NCI-H1105 (cell line): ENCODE measurements around the gene CRB1.

Source experiments
- DNase-seq: peaks from one replicate; lab custom pipeline; 2025; lab: John Stamatoyannopoulos, UW

CRB1 gene

GRCh38 chr1:197343663-197344273 lies 75.7 kb downstream of the CRB1 start:
- DNase-seq: no peak

DNA sequence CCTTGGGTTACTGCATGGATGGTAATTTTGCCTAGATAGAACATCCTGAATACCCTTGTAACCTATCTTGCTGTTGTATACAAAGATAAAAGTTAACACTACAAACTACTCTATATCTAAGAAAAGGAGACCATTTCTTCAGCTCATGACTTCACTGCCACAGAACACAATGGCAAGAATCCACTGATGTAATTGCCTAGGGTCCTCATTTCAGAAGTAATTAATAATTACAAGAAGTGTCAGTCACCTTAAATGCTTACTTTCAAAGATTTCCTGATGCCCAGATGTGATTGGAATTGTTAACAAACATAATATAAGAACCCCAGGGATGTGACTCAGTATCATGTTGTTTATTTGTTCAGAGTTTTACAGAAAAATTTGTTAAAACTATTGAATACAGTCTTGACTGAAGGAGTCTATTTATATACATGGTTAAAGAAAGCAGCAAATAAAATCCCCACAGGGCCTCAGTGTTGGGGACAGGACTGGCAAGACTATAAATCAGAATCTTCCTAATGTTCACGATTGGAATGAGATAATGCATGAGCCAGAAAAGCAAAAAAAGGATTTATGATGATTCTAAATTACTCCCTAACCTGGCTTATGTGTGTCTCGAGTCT lies 83.9 kb downstream of the CRB1 start:
- DNase-seq: no peak

- no peak for DNase-seq
Observed at GRCh38 chr1:197355248-197355995, 87.4 kb downstream of the CRB1 start.

DNA sequence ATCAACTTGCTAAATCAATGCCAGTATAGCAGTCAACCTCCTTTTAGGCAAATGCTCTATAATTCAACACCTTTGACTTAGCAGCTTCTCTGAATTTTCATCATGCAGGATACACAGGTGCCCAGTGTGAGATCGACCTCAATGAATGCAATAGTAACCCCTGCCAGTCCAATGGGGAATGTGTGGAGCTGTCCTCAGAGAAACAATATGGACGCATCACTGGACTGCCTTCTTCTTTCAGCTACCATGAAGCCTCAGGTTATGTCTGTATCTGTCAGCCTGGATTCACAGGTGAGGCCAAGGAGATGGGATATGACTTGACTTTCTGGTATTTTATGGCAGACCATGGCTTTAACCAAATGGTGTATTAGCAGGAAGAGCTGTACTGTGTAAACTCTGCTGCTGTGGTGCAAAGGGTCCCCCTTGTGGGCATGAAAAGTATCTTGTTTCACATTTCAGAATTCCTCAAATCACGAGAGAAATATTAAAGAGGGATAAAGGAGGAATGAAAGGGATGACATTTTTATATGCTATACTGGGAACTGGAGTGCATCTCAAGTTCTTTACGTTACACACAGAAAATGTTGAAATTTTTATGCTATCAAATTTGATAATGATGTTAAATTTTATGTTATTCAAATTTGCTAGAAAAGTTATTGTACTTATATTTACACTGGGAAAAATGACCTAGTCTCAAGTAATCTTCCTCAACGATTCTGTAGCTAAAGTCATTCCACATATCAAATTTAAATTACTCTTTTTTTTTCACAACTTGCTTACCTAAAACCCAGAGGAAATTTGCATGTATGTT lies 88.9 kb downstream of the CRB1 start:
- peak; percentile 56 for DNase-seq

DNA sequence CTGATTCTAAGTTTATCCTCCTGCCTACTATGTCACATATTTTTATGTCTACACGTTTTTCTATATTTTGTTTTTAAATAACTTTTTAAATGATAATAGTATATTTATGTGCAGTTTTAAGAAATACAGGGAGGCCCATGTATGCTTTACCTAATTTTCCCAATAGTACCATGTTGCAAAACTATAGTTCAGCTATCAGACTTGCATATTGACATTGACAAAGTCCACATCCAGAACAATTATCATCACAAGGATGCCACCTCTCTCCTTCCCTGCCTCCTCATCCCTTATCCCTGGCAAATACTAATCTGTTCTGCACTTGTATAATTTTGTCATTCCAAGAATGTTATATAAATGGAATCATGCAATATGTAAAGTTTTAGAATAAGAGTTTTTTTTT lies 90.9 kb downstream of the CRB1 start:
- no peak for DNase-seq

DNA sequence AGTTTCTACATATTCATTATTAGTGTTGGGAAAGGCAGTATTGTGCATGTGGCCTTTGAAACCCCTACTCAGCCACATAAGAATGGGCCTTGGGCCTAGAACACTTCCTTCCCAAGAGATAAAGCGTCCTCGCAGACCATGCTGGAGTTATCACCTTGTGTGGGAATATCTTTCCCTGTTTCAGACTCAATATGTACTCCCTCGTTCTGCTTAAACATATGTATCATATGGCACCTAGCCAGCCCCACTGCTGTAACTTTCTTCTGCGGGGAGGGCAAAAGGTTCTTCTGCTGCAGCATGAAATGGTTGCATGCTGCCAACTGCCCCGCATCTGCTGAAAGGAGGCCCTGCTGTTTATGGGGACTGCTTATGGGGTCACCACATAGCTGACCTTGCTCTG lies 92.0 kb downstream of the CRB1 start:
- no peak for DNase-seq

DNA sequence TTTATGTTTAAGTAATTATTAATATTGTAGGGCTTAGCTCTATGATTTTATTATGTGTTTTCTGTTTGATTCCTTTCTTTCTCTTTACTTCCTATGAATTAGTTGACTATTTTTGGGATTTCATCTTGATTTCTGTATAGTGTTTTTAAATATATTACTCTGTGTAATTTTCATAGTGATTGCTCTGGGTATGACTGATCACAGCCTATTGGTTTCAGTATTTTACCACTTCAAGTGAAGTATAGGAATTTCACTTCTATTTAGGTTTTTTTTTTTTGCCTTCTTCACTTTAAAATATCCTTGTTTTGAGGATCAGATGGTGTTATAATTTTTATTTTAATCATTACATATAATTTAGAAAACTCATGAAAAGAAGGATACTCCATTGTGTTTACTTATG lies 94.8 kb downstream of the CRB1 start:
- no peak for DNase-seq

- DNase-seq: no peak
Observed at GRCh38 chr1:197363855-197364254, 95.8 kb downstream of the CRB1 start.

DNA sequence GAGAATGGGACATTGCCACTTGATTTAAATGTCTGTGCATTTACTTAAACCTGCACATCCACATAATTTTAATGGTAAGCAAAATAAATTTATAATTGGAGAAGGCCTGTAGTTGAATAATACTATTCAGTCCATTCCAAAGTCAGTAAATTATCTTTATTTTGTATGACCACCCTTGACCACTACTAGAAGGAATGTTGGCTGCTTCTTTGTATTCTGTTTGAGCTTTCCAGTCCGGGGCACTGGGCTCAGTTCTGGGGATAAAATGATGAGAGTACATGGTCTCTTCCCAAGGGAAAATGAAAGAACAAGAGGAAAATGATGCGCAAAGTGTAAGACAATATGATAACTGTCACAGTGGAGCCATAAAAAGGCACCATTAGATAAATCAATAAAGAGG lies 98.9 kb downstream of the CRB1 start:
- no peak for DNase-seq

GRCh38 chr1:197367627-197368026 lies 99.6 kb downstream of the CRB1 start:
- no peak for DNase-seq

DNA sequence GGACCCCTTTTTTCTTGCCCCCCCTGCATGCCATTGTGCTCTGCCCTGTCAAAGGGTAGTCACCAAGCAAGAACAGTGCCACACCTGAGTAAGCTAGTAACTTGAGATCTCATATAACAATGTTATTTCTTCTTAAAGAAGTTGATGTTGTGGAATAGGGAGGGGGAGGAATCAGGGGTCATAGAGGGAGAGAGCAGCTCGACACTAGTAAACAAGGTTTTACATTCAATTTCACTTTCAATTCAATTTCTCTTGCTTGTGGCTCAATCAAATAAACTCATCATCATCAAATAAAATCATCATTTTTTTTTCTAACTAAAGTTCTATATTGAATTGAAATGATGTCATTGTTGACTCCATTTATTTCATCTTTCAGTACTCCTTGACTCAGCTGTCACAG lies 106.4 kb downstream of the CRB1 start:
- DNase-seq: no peak

DNA sequence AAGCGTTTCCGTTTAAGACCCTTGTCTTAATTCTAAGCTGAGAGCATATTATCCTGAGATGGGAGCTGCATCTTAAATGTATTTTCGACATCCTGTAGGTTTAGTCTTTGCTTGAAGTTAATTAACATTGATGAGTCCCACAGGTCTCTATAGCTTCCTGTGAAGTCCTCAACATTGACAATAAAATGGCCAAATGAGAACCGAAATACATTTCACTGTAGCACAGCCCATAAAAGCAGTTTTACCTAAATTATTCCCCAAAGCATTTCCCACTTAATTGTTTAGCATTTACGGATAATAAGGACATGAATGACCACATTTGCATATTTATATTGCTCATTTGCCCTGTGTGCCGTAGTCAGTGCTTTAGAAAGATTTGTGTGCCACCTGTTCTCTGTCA lies 116.4 kb downstream of the CRB1 start:
- no peak for DNase-seq

- DNase-seq: no peak
Observed at GRCh38 chr1:197388801-197389200, 120.7 kb downstream of the CRB1 start.

DNA sequence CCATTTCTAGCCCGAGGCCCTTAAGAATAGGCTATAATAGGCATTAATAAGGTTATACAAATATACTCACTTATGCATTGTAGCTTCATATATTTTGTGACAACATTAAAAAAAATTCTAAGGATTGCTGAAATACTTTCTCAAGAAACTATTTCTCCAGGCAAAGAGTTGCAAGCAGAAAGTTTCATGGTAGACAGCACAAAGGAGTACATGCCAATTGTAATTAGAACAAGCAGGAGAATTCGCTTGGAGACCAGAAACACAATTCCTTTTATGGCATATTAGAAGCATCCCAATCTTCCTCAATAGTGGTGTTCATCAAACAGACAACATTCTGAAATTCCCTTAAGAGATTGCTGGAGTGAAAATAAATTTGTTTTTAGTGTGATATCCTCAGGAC lies 122.8 kb downstream of the CRB1 start:
- no peak for DNase-seq

DNA sequence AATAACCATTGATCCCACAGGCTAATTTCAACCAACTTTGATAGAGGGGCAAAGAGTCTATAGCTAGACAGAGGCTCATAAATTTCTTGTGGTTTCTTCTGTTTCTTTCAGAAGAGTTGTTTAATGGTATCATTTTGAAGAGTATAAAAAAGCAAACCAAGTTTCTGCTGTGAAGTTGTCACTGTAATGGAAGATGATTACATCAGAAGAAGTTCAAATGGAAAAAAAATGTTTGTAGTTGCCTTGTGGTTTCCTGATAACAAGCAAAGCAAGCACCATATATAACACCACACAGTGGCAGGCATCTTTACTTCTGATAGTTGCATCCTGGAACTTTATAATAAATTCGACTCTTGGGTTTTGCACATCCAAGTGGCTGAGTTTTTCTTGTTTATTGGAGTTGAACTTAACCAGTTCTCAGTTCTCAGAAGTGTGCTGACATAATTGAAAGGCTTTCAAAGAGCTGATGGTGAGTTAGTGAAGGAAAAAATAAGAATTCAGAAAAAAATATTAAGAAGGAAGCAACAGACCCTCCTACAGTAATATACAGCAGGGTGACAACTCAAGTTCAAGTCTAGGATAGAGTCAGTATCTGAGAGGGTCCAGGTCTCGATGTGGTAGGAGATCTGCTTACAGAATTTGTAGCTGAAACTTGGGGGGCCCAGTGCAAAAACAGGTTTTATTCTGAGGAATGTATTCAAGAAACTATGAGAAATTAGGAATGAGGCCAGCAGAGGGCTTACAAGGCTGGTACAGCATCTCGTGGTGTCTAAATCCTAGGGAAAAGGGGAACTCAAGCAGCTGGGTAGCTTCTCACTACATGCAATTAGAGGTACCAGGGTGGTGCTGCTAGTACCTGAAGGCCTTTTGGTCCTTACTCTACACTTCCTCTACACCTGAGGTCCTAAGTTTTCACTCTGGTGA lies 123.5 kb downstream of the CRB1 start:
- no peak for DNase-seq

GRCh38 chr1:197392541-197392940 lies 124.5 kb downstream of the CRB1 start:
- DNase-seq: no peak

DNA sequence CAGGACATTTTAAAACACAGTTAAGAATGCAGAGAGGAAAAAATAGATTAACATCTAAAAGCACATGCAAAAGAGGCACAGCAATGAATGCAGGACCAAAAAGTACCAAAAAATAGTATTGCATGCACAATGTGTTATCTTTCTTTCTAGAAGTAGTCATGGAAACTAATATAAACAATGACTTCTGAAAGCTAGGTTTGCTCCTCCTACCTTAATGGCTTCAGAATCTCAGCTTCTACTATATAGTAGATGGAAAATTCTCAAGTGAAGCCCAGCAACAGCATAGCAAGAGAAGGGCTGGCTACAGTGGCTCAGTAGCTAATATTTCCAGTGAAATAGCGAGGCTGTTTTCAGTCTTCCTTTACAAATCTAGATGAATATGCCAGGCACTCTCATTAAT lies 125.1 kb downstream of the CRB1 start:
- no peak for DNase-seq

DNA sequence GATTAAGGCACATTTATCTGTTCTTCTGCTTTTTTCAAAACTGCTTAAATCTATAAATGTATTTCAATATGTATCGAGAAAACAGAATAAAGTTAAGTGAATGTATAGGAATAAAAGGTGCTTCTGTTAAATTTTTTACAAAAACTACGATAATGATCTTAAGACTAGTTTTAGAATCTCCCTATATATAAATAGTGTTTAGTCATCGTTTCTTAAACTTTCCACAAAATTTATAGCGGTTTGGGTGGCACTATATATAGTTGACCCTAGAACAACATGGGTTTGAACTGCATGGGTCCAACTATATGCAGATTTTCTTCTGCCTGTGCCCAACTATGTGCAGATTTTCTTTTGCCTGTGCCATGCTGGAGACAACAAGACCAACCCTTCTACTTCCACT lies 125.7 kb downstream of the CRB1 start:
- DNase-seq: no peak

DNA sequence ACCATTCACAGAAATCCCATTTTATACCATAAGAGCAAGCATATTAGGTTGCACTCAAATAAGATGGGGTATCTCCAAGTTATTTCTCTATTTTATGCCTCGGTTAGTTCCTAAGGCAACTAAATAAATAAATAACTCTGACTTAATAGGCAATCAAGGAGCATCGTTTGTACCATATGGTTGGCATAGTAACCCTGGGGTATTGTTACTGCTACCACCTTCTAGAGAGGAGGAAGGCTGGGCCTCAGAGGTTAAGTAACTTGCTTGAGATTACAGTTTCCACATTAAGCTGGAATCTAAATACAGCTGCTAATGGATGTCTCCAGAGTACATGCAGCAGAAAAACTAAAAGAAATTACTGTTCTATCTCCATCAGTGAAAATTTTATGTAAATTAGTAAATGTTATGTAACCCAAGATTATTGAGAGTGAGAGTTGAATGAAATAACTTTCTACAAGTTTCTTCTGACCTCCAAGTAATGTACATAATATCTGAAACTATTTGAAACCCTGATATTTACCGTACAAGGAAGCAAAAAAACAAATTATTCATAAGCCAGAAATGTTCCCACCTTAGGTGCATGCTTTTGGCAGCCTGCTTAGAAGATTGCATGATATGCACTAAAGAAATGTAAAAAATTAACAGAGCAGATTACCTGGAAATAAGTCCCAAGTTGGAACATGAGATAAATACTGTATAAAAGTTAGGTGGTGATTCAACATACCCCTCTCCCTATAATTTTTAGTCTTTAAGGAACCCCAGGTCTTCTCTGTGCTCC lies 127.0 kb downstream of the CRB1 start:
- no peak for DNase-seq

DNA sequence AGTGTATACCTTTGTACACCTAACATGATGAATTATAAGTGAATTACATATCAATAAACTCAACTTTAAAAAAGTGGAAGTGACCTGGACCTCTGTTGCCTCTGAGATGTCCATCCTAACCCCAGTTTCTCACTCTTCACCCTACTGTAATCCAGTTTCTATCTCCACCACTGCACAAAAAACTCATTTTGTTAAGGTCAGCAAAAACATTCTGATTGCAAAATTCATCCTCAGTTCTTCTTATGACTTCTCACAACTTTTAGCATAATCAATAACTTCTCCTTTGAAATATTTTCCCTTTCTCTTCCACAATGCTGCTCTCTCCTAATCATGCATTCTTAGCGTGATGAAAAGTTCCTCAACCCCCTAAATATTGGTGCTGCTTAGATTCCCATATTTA lies 129.8 kb downstream of the CRB1 start:
- no peak for DNase-seq
